Fibroblast of lung (primary cell): ENCODE results near the gene SWT1.

ENCODE experiments used
- CTCF ChIP-seq, 2 donors: IDR thresholded peaks in 1 of 2; conservative IDR thresholded peaks in 1 of 2; 1 replicate in 1 of 2; 2 replicates in 1 of 2; pipeline ENCODE4 v1.5.1; 2011 to 2012; ENCODE audit warnings: low read length in 2 of 2, control low read depth in 1 of 2, inconsistent platforms in 1 of 2, low read depth in 1 of 2, mild to moderate bottlenecking in 1 of 2
- EZH2 ChIP-seq: IDR thresholded peaks from 2 replicates; pipeline ENCODE4 v1.5.1; 2012; ENCODE audit warnings: low read length, control low read depth, mild to moderate bottlenecking; ENCODE audit errors: missing control alignments

DNA sequence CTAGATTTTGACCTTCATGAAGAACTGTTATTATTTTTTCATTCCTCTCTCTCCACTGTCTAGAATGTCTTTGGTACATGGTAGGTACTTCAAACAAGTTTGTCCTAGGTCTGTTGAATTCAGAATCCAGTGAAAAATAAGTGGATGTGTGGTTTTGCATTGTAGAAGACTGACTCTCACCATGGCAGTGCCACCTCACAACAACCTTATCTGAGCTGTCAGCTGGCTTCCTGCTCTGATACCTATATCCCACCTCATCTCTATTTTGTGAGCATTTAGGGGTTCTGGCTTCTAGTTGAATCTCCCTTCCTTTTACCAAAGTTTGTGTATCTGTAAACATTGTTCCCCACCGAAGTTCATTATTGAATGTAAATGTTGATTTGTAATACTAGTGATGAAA lies 9.1 kb downstream of the SWT1 start:
- TF ChIP-seq CTCF (conservative IDR thresholded peaks at IDR 0.05 in 1 of 2, IDR thresholded peaks at IDR 0.05 in 1 of 2; ENCODE audit: low read depth in 1 of 2, low read length in 2 of 2) = no peak
- TF ChIP-seq EZH2 = no peak
